Spleen (tissue), 11 donors: ENCODE measurements around the gene GPR26. TPM values are rescaled to one million over a fixed set of nuclear protein-coding genes. Genes with fewer than 3 reads are reported as not detected.
"Not testable (repeated sequence)": the region's sequence is repeated elsewhere in the genome, so short reads cannot be mapped to it uniquely, and the experiment has no call there.

Source experiments
- DNase-seq: peaks from one replicate; pipeline ENCODE4 v3.0.0-alpha.2; 2020
- H3K27ac ChIP-seq, 8 donors: fragments of 200-600 bp; sonication (generic) in 7 of 8; 1 replicate in 4 of 8; 2 replicates in 4 of 8; pipeline versions ENCODE4 v1.5.0 to v1.8.0; 2016 to 2021; ENCODE audit warnings: inconsistent platforms in 4 of 8, mild to moderate bottlenecking in 4 of 8, moderate library complexity in 1 of 8
- H3K27me3 ChIP-seq, 7 donors: fragments of 200-600 bp; sonication (generic) in 6 of 7; replicated peaks in 1 of 7; 1 replicate in 4 of 7; 2 replicates in 3 of 7; pipeline versions ENCODE4 v1.5.0 to v1.8.0; 2016 to 2021; ENCODE audit warnings: inconsistent platforms in 3 of 7, mild to moderate bottlenecking in 1 of 7
- H3K36me3 ChIP-seq, 6 donors: fragments of 200-600 bp; sonication (generic) in 5 of 6; 1 replicate in 4 of 6; 2 replicates in 2 of 6; pipeline versions ENCODE4 v1.5.0 to v1.8.0; 2016 to 2021; ENCODE audit warnings: inconsistent platforms in 2 of 6
- H3K4me1 ChIP-seq, 6 donors: fragments of 200-600 bp; sonication (generic) in 5 of 6; 1 replicate in 3 of 6; 2 replicates in 3 of 6; pipeline versions ENCODE4 v1.5.0 to v1.8.0; 2016 to 2021; ENCODE audit warnings: inconsistent platforms in 3 of 6
- H3K4me3 ChIP-seq, 8 donors: fragments of 200-600 bp; sonication (generic) in 7 of 8; 1 replicate in 4 of 8; 2 replicates in 4 of 8; pipeline versions ENCODE4 v1.5.0 to v1.8.0; 2016 to 2021; ENCODE audit warnings: inconsistent platforms in 4 of 8, mild to moderate bottlenecking in 4 of 8, moderate library complexity in 2 of 8
- H3K9me3 ChIP-seq, 8 donors: fragments of 200-600 bp; sonication (generic) in 7 of 8; 1 replicate in 4 of 8; 2 replicates in 4 of 8; pipeline versions ENCODE4 v1.5.0 to v1.8.0; 2016 to 2021; ENCODE audit warnings: inconsistent platforms in 4 of 8
- CTCF ChIP-seq, 11 experiments: fragments of 200-600 bp in 7 of 11; fragments of 450-650 bp in 4 of 11; sonication (generic) in 4 of 11; IDR thresholded peaks in 8 of 11; conservative IDR thresholded peaks in 3 of 11; 1 replicate in 7 of 11; 2 replicates in 4 of 11; pipeline versions ENCODE4 v1.4.0 to v1.8.0; 2016 to 2021; ENCODE audit warnings: antibody characterized with exemption in 11 of 11, inconsistent platforms in 4 of 11, mild to moderate bottlenecking in 1 of 11
- POLR2A ChIP-seq, 3 donors: fragments of 450-650 bp; IDR thresholded peaks; one replicate each; pipeline ENCODE4 v1.5.1; 2017; ENCODE audit warnings: antibody characterized with exemption in 3 of 3, mild to moderate bottlenecking in 1 of 3
- POLR2AphosphoS5 ChIP-seq, 3 donors: sonication (generic); formaldehyde crosslinking; IDR thresholded peaks; one replicate each; pipeline ENCODE4 v1.5.1; 2017; ENCODE audit warnings: antibody characterized with exemption in 3 of 3
- WGBS, 5 donors: extraction: QIAGEN DNeasy Blood & Tissue Kit in 3 of 5; methylation state at CpG; one replicate each; pipeline versions ENCODE4 v1.1.5 to v1.1.7; 2013 to 2018; 5-methylcytosine and 5-hydroxymethylcytosine counted together
- intact Hi-C: fragments of 100-400 bp; cut with DNase I; formaldehyde crosslinking; loops from one replicate; pipeline ENCODE4 v1.15.0; 2023; ENCODE audit warnings: low total_unique reads
- polyA plus RNA-seq, 3 donors: library from polyadenylated mRNA; stranded (reverse); fragments of 200-250 nt; gene quantifications; one replicate each; pipeline ENCODE4 v1.2.1, GENCODE V29; 2013
- total RNA-seq, 7 donors: library from RNA; depleted of rRNA in 3 of 7; stranded (reverse); fragments of >200 nt in 3 of 7; fragmentation: NEBNext Ultra II Directional in 4 of 7; extraction: Animal tissue kit (Norgen Biotek cat#: 25700) in 4 of 7; gene quantifications; one replicate each; pipeline versions ENCODE4 v1.1.0 to v1.2.1, GENCODE V29; 2016 to 2021
- donor health status: healthy with polysubstance abuse.
- donor health status: DM: no; HTN: no; CAD: no; lungs with moderate emphysema.
- donor health status: DM: no; HTN: no; CAD: no.
- donor health status: Bipolar disorder and iron deficiency.
- donor health status: healthy.
- donor health status: DM: no; HTN: no; CAD: no.
- donor health status: DM: yes; HTN: yes; CAD: no.

Gene GPR26
- total and polyA plus RNA-seq, 10 donors = not detected

- TF ChIP-seq CTCF (IDR thresholded peaks at IDR 0.05 in 8 of 11, conservative IDR thresholded peaks at IDR 0.05 in 3 of 11) (no peak), POLR2A (IDR thresholded peaks at IDR 0.05) (no peak), POLR2AphosphoS5 (IDR thresholded peaks at IDR 0.05) (no peak)
- peaks cover 0 to 10% (median 0%) of the 10 kb centered on the region in 8 donors for H3K9me3 ChIP-seq
- peaks cover 0 to 14% (median 0%) of the 10 kb centered on the region in 7 donors for H3K27me3 ChIP-seq
- intact Hi-C loops = no loop called here
- H3K4me1 ChIP-seq = no peaks in the 10 kb centered on the region
- no peak overlapping the region for H3K4me3 ChIP-seq
- H3K27ac ChIP-seq = no peak overlapping the region
- WGBS, 5 donors = 53 to 85% (median 63%) methylated on average over 3 of the region's 3 CpGs
- no peaks in the 10 kb centered on the region for H3K36me3 ChIP-seq
- DNase-seq = no peak
Measured at GRCh38 chr10:123726381-123726780, 60.2 kb downstream of the GPR26 start.

- Histone ChIP-seq H3K27ac (no peak overlapping the region), H3K4me1 (no peaks in the 10 kb centered on the region), H3K27me3 (peaks cover 0 to 14% (median 0%) of the 10 kb centered on the region in 7 donors), H3K9me3 (peaks cover 0 to 10% (median 0%) of the 10 kb centered on the region in 8 donors), H3K36me3 (no peaks in the 10 kb centered on the region), H3K4me3 (no peak overlapping the region)
- intact Hi-C loops = no loop called here
- 74 to 82% (median 77%) methylated on average over 2 of the region's 2 CpGs for WGBS, 5 donors
- no peak for DNase-seq
- TF ChIP-seq POLR2AphosphoS5 (IDR thresholded peaks at IDR 0.05) (no peak), POLR2A (IDR thresholded peaks at IDR 0.05) (no peak), CTCF (IDR thresholded peaks at IDR 0.05 in 8 of 11, conservative IDR thresholded peaks at IDR 0.05 in 3 of 11) (no peak)
Measured at GRCh38 chr10:123726836-123727235, 60.7 kb downstream of the GPR26 start.

GRCh38 chr10:123729523-123729922 is 63.4 kb downstream of the GPR26 start:
- WGBS, 5 donors = 69 to 82% (median 77%) methylated on average over 6 of the region's 6 CpGs
- no peak overlapping the region for H3K27ac ChIP-seq
- H3K36me3 ChIP-seq = no peaks in the 10 kb centered on the region
- H3K27me3 ChIP-seq = peaks cover 0 to 10% (median 0%) of the 10 kb centered on the region in 7 donors
- intact Hi-C loops = no loop called here
- H3K9me3 ChIP-seq = peaks cover 0 to 13% (median under 1%) of the 10 kb centered on the region in 8 donors
- H3K4me1 ChIP-seq = no peaks in the 10 kb centered on the region
- DNase-seq = no peak
- H3K4me3 ChIP-seq = no peak overlapping the region
- TF ChIP-seq POLR2A (IDR thresholded peaks at IDR 0.05) (no peak), CTCF (IDR thresholded peaks at IDR 0.05 in 8 of 11, conservative IDR thresholded peaks at IDR 0.05 in 3 of 11) (no peak), POLR2AphosphoS5 (IDR thresholded peaks at IDR 0.05) (no peak)

GRCh38 chr10:123736917-123737316 is 70.8 kb downstream of the GPR26 start:
- intact Hi-C loops, DNase-seq, H3K27ac ChIP-seq, H3K36me3 ChIP-seq, H3K4me1 ChIP-seq, H3K27me3 ChIP-seq, H3K4me3 ChIP-seq: not testable (repeated sequence)
- 55 to 91% (median 91%) methylated on average over 4 of the region's 4 CpGs for WGBS, 5 donors
- peaks cover 0 to 23% (median 14%) of the 10 kb centered on the region in 8 donors for H3K9me3 ChIP-seq

- Histone ChIP-seq H3K4me1 (no peaks in the 10 kb centered on the region), H3K27me3 (peaks cover 0 to 10% (median 0%) of the 10 kb centered on the region in 7 donors), H3K4me3 (no peak overlapping the region), H3K9me3 (peaks cover 0 to 13% (median 8%) of the 10 kb centered on the region in 8 donors), H3K27ac (no peak overlapping the region), H3K36me3 (no peaks in the 10 kb centered on the region)
- DNase-seq = no peak
- intact Hi-C loops = no loop called here
- 62 to 85% (median 71%) methylated on average over 7 of the region's 7 CpGs for WGBS, 5 donors
- TF ChIP-seq POLR2A (IDR thresholded peaks at IDR 0.05) = no peak
- TF ChIP-seq CTCF (IDR thresholded peaks at IDR 0.05 in 8 of 11, conservative IDR thresholded peaks at IDR 0.05 in 3 of 11) = no peak
- no peak for TF ChIP-seq POLR2AphosphoS5 (IDR thresholded peaks at IDR 0.05)
Measured at GRCh38 chr10:123741146-123741545, 75.0 kb downstream of the GPR26 start.
